Endodermal cell (in vitro differentiated cells): ENCODE results near the gene KIAA1328. TPM values are rescaled to one million over a fixed set of nuclear protein-coding genes. Genes with fewer than 3 reads are reported as not detected.

Experiments
- DNase-seq: peaks from one replicate; pipeline ENCODE4 v3.0.0-alpha.2; 2017
- H3K27ac ChIP-seq: 2 replicates; pipeline ENCODE4 v1.5.1; 2013; ENCODE audit warnings: mild to moderate bottlenecking, low read depth, low read length, moderate library complexity
- H3K27me3 ChIP-seq: 2 replicates; pipeline ENCODE4 v1.6.1; 2013; ENCODE audit warnings: mild to moderate bottlenecking, low read length, moderate library complexity; ENCODE audit not compliant: insufficient read depth, control insufficient read depth, poor library complexity, severe bottlenecking
- H3K36me3 ChIP-seq: 2 replicates; pipeline ENCODE4 v1.7.0; 2013; ENCODE audit warnings: mild to moderate bottlenecking, low read length, moderate library complexity; ENCODE audit not compliant: control insufficient read depth, insufficient read depth
- H3K4me1 ChIP-seq: one replicate; pipeline ENCODE4 v1.7.0; 2013; ENCODE audit warnings: low read length; ENCODE audit not compliant: control insufficient read depth, insufficient read depth
- H3K4me3 ChIP-seq: 2 replicates; pipeline ENCODE4 v1.5.1; 2013; ENCODE audit warnings: mild to moderate bottlenecking, low read length, moderate library complexity
- H3K9ac ChIP-seq: 2 replicates; pipeline ENCODE4 v1.6.1; 2013; ENCODE audit warnings: mild to moderate bottlenecking, low read length, moderate library complexity; ENCODE audit not compliant: poor library complexity, severe bottlenecking; ENCODE audit errors: extremely low read depth
- H3K9me3 ChIP-seq: 2 replicates; pipeline ENCODE4 v1.6.1; 2013; ENCODE audit warnings: mild to moderate bottlenecking, low read length, moderate library complexity; ENCODE audit not compliant: control insufficient read depth
- H3K27ac Mint-ChIP-seq: 2 replicates; pipeline ENCODE4 v1.8.0; 2020; ENCODE audit warnings: mixed read lengths
- H3K27me3 Mint-ChIP-seq: 2 replicates; pipeline ENCODE4 v1.8.0; 2021; ENCODE audit warnings: mild to moderate bottlenecking, mixed read lengths; ENCODE audit not compliant: insufficient read depth
- H3K36me3 Mint-ChIP-seq: 2 replicates; pipeline ENCODE4 v1.8.0; 2020; ENCODE audit warnings: low read depth, mixed read lengths
- H3K4me1 Mint-ChIP-seq: 2 replicates; pipeline ENCODE4 v1.8.0; 2020; ENCODE audit warnings: mixed read lengths
- H3K4me3 Mint-ChIP-seq: 2 replicates; pipeline ENCODE4 v1.8.0; 2020; ENCODE audit warnings: mild to moderate bottlenecking, moderate library complexity, mixed read lengths
- H3K9me3 Mint-ChIP-seq: 2 replicates; pipeline ENCODE4 v1.8.0; 2020; ENCODE audit warnings: mild to moderate bottlenecking, mixed read lengths
- CTCF ChIP-seq: fragments of 200-600 bp; sonication (generic); conservative IDR thresholded peaks from 2 replicates; pipeline ENCODE4 v1.5.0; 2021; ENCODE audit warnings: antibody characterized with exemption, mild to moderate bottlenecking
- WGBS, 2 experiments: methylation state at CpG; one replicate each; pipeline versions ENCODE4 v1.1.5 to v1.1.7; 2013; ENCODE audit warnings: missing lambda C conversion rate in 2 of 2, mixed read lengths in 1 of 2; ENCODE audit not compliant: insufficient coverage in 1 of 2, insufficient read length in 1 of 2; 5-methylcytosine and 5-hydroxymethylcytosine counted together
- total RNA-seq, 2 donors: library from RNA; stranded (reverse); fragmentation: NEBNext Ultra II Directional in 1 of 2; extraction: Animal tissue kit (Norgen Biotek cat#: 25700) in 1 of 2; gene quantifications; 2 replicates in 1 of 2; 3 replicates in 1 of 2; pipeline ENCODE4 v1.2.1, GENCODE V29; 2021

Gene KIAA1328
- total RNA-seq, 2 donors from 2014 or later, result 7.6 to 8.4 TPM

DNA sequence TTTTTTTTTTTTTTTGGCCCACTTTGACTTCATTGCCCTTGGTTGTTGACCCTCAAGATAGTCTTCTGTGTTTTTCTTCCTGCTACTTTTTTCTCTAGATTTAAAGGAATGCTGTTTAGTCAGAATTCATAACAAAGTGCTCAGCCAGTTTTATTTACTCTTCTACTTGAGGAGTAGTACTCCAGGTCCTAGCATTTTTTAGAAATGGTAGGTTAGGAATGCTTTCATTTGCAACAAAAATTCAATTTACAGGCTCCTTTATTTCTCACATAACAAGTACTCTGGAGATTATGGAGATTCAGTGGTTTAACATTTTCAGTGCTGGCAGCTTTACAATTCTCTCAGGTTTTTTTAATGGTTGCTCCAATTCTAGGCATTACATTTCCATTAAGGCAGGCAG is 58.2 kb downstream of the KIAA1328 start:
- H3K27ac Mint-ChIP-seq, result no peak overlapping the region

DNA sequence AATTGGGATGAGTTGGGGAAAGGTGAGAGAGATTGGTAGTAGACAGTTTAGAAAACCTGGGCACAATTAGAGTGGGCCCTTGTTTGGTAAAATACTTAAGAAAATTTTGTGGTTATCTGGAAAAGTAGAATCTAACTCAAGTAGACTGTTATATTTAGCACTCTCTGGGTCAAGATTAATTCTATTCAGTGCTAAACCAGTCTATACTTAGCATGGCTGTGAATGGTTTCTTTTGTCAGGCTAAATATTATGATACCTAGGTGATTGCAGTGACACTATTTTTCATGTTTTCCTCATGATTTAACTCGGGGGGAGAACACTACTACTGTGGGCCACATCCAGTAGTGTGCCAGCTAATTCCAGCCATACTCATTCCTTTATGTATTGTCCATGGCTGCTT is 58.9 kb downstream of the KIAA1328 start:
- Mint-ChIP-seq H3K4me1 (peaks cover 30% of the 10 kb centered on the region), H3K4me3 (no peak overlapping the region), H3K36me3 (no peaks in the 10 kb centered on the region), H3K9me3 (no peaks in the 10 kb centered on the region), H3K27ac (peak overlapping the region; percentile 41), H3K27me3 (no peaks in the 10 kb centered on the region)
- DNase-seq, result no peak
- WGBS, 2 experiments, result 83% methylated on average over 1 of the region's 1 CpG; no CpG with 5 or more reads in 1 of the 2 experiments
- no peak overlapping the region for H3K27ac ChIP-seq
- no peak overlapping the region for H3K4me3 ChIP-seq
- no peaks in the 10 kb centered on the region for H3K9me3 ChIP-seq
- no peak overlapping the region for H3K9ac ChIP-seq
- TF ChIP-seq CTCF, result no peak
- no peaks in the 10 kb centered on the region for H3K36me3 ChIP-seq
- H3K27me3 ChIP-seq, result no peaks in the 10 kb centered on the region
- no peaks in the 10 kb centered on the region for H3K4me1 ChIP-seq

More for the DNA sequence above, 58.2 kb downstream of the KIAA1328 start:
- no peaks in the 10 kb centered on the region for H3K27me3 Mint-ChIP-seq
- H3K4me1 Mint-ChIP-seq, result peaks cover 30% of the 10 kb centered on the region
- no peaks in the 10 kb centered on the region for H3K36me3 Mint-ChIP-seq
- H3K4me3 Mint-ChIP-seq, result no peak overlapping the region
- TF ChIP-seq CTCF, result no peak
- Histone ChIP-seq H3K9ac (no peak overlapping the region), H3K9me3 (no peaks in the 10 kb centered on the region), H3K27ac (no peak overlapping the region), H3K4me1 (no peaks in the 10 kb centered on the region), H3K36me3 (no peaks in the 10 kb centered on the region), H3K27me3 (no peaks in the 10 kb centered on the region), H3K4me3 (no peak overlapping the region)
- H3K9me3 Mint-ChIP-seq, result no peaks in the 10 kb centered on the region
- DNase-seq, result no peak

GRCh38 chr18:36888778-36889177 is 59.9 kb downstream of the KIAA1328 start:
- H3K36me3 Mint-ChIP-seq, result no peaks in the 10 kb centered on the region
- Histone ChIP-seq H3K4me1 (no peaks in the 10 kb centered on the region), H3K9me3 (no peaks in the 10 kb centered on the region), H3K9ac (no peak overlapping the region), H3K27ac (no peak overlapping the region), H3K36me3 (no peaks in the 10 kb centered on the region), H3K4me3 (no peak overlapping the region), H3K27me3 (no peaks in the 10 kb centered on the region)
- H3K9me3 Mint-ChIP-seq, result no peaks in the 10 kb centered on the region
- H3K4me1 Mint-ChIP-seq, result peaks cover 30% of the 10 kb centered on the region
- TF ChIP-seq CTCF, result no peak
- H3K27ac Mint-ChIP-seq, result no peak overlapping the region
- no peak for DNase-seq
- H3K4me3 Mint-ChIP-seq, result no peak overlapping the region
- H3K27me3 Mint-ChIP-seq, result no peaks in the 10 kb centered on the region
